ENCODE data around the gene VSIR. TPM values are rescaled to one million over a fixed set of nuclear protein-coding genes. Genes with fewer than 3 reads are reported as not detected.
A peak's percentile ranks its signal among the peaks of the same experiment; 100 is the strongest.

The VSIR gene
- total RNA-seq, 2 donors from 2014 or later = 14.8 to 17.1 TPM

DNA sequence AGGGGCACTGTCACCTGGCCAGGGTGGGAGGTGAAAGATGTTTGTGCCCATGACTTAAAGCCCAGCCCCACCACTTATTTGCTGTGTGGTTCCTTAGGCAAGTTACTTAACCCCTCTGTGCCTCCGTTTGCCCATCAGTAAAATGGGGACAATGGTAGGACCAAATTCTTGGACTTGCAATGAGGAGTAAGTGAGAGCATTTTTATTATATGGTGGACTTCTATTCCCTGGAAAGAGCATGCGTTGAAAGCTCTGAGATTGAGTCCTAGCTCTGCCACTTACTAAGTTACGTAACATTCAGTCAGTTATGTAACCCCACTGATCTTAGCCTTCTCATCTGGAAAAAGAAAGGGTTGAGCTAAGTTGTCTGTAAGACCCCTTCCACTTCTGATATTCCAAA is 18.8 kb downstream of the VSIR start:
- intact Hi-C loops (cut with DNase I) = no loop called here
- Histone ChIP-seq H3K4me3 (no peak overlapping the region), H3K36me3 (replicated peaks in 1 of 2; ENCODE audit: insufficient read depth in 1 of 2, low read depth in 2 of 2) (peaks cover 0 to 2% of the 10 kb centered on the region in 2 donors), H3K27me3 (no peaks in the 10 kb centered on the region), H3K4me1 (no peaks in the 10 kb centered on the region), H3K9me3 (no peaks in the 10 kb centered on the region), H3K27ac (peak overlapping the region in 1 of 4 donors; percentile 61)
- TF ChIP-seq, protein P1, sequence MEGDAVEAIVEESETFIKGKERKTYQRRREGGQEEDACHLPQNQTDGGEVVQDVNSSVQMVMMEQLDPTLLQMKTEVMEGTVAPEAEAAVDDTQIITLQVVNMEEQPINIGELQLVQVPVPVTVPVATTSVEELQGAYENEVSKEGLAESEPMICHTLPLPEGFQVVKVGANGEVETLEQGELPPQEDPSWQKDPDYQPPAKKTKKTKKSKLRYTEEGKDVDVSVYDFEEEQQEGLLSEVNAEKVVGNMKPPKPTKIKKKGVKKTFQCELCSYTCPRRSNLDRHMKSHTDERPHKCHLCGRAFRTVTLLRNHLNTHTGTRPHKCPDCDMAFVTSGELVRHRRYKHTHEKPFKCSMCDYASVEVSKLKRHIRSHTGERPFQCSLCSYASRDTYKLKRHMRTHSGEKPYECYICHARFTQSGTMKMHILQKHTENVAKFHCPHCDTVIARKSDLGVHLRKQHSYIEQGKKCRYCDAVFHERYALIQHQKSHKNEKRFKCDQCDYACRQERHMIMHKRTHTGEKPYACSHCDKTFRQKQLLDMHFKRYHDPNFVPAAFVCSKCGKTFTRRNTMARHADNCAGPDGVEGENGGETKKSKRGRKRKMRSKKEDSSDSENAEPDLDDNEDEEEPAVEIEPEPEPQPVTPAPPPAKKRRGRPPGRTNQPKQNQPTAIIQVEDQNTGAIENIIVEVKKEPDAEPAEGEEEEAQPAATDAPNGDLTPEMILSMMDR (IDR thresholded peaks at IDR 0.05) = no peak
- TF ChIP-seq POLR2A (IDR thresholded peaks at IDR 0.05) = no peak
- DNase-seq (no peak), ATAC-seq (no peak)
- WGBS, 2 donors = 71 to 81% methylated on average over 3 of the region's 3 CpGs

DNA sequence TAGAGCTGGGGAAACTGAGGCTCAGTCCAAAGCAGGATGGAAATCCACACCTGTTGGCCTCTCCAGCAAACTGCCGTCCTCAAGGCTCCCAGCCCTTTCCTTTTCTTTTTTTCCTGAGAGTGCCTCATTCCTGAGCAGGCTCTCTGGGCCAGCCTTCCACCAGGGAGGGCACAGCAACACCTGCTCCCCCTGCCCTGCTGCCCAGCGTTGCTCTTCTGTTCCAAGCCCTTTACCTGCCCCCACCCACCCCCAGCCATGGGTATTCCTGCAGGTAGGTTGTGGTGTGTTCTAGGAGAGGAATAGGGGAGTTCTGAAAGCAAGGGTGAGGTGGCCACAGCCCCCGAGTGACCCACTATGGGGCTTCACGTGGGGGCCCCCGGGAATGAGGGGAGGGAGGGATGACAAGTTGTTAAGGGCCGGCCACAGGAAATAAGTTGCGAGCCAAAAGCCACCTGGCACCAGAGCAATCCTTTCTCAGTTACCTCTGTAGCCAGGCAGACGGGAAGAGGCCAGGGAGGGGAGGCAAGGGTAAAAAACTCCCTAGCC is 19.3 kb downstream of the VSIR start:
- H3K4me1 ChIP-seq = peaks cover 2% of the 10 kb centered on the region
- intact Hi-C loops (cut with DNase I) = no loop called here
- no peaks in the 10 kb centered on the region for H3K27me3 ChIP-seq
- DNase-seq (no peak), ATAC-seq (no peak)
- WGBS, 2 donors = 27 to 52% methylated on average over 8 of the region's 8 CpGs
- no peak overlapping the region for H3K4me3 ChIP-seq
- peaks cover 0 to 2% of the 10 kb centered on the region in 2 donors for H3K36me3 ChIP-seq (replicated peaks in 1 of 2; ENCODE audit: insufficient read depth in 1 of 2, low read depth in 2 of 2)
- no peaks in the 10 kb centered on the region for H3K9me3 ChIP-seq
- peak overlapping the region in 1 of 4 donors; percentile 61 for H3K27ac ChIP-seq
- TF ChIP-seq, protein P1 (IDR thresholded peaks at IDR 0.05) = no peak
- TF ChIP-seq POLR2A (IDR thresholded peaks at IDR 0.05) = no peak

DNA sequence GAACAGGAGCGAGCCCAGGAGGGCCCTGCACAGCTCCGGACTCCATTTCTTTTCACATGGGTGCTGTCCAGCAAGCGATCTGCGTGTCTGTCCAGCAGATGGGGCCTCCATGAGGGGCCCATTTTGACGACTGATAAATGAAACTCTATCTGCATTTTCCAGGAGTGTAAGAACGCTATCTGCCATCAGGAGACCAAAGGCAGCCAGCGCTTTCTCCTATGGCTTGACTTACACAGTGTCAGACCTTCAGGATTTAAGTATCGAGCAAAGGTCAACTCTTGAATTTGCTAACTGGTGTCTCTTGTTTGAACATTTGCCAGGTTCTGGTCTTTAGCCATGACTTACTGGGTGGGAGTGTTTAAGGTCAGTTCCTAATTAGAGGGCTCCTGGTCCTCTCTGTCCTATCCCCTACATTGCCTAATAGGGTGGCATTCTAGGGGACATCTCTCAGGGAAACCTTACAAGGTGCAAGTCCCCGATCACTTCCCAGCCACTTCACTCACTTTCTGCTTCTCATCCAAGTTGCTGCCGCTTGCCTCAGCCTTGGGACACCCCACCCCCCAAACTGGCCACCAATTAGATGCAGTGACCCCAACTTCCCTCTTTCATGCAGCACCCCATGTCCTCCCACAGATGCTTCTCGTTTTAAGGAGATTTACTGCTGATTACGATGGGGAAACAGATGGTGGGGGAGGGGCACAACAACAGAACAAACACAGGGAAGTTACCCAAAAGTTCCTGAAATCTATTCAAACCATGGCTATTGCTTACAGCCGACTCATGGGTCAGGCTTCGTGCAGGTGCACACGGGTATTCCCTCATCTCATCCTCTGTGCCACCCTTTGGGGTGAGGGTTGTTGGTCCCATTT is 20.0 kb downstream of the VSIR start:
- peak in 1 of 3 donors; percentile 43 for TF ChIP-seq POLR2A (IDR thresholded peaks at IDR 0.05)
- TF ChIP-seq, protein P1 (IDR thresholded peaks at IDR 0.05) = no peak
- DNase-seq (peak in 1 of 4 donors; percentile 83), ATAC-seq (no peak)
- H3K9me3 ChIP-seq = no peaks in the 10 kb centered on the region
- H3K27ac ChIP-seq = peak overlapping the region in 1 of 4 donors; percentile 61
- intact Hi-C loops (cut with DNase I) = no loop called here
- H3K4me1 ChIP-seq = peaks cover 9% of the 10 kb centered on the region
- 75 to 87% methylated on average over 14 to 15 of the region's 15 CpGs for WGBS, 2 donors
- no peak overlapping the region for H3K4me3 ChIP-seq
- H3K36me3 ChIP-seq (replicated peaks in 1 of 2; ENCODE audit: insufficient read depth in 1 of 2, low read depth in 2 of 2) = peaks cover 0 to 2% of the 10 kb centered on the region in 2 donors
- no peaks in the 10 kb centered on the region for H3K27me3 ChIP-seq

DNA sequence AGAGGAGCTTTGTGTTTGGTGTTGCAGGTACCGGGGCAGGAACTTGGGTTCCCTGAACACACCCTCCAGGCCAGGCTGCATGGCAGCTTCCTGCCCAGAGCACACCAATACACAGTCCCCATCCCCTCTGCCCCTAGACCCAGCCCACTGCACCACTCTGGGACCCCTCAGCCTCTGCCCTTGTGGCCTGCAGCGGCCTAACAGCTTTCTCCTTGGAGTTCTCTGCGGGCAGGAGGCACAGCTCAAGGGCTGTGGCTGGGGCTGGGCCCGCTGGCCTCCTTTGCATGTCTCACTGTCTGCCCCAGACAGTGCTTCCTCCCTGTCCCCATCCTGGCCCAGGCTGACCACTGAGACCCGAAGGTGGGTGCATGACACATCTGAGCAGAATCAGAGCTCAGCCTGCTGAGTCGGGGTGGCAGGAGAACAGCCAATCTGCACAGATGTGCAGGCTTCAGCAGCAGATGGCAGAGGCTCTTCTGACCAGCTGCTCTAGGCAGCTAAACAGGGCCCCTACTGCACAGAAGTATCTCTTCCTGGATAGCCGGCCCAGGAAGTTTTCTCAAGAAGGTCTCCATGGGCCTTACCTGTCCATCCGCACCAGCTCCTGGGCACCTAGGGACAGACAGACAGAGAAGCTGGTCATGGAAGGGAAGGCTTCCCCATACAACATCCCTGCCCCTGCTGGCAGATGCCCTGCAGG is 20.8 kb downstream of the VSIR start:
- no peak for DNase-seq
- intact Hi-C loops (cut with DNase I) = no loop called here
- peaks cover 13% of the 10 kb centered on the region for H3K4me1 ChIP-seq
- H3K36me3 ChIP-seq (replicated peaks in 1 of 2; ENCODE audit: insufficient read depth in 1 of 2, low read depth in 2 of 2) = peaks cover 0 to 2% of the 10 kb centered on the region in 2 donors
- peak overlapping the region in 1 of 4 donors; percentile 52 for H3K27ac ChIP-seq
- no peak for TF ChIP-seq POLR2A (IDR thresholded peaks at IDR 0.05)
- WGBS, 2 donors = 65 to 74% methylated on average over 6 to 8 of the region's 8 CpGs
- no peak for ATAC-seq
- no peaks in the 10 kb centered on the region for H3K9me3 ChIP-seq
- no peaks in the 10 kb centered on the region for H3K27me3 ChIP-seq
- no peak overlapping the region for H3K4me3 ChIP-seq
